Measurements from ENCODE around the gene ADD2.

GRCh38 chr2:70808983-70809958 lies 41.3 kb upstream of the ADD2 start:
- no peak for TF ChIP-seq EZH2 (IDR thresholded peaks at IDR 0.05; ENCODE audit: insufficient read depth, poor library complexity, severe bottlenecking)
- TF ChIP-seq EZH2phosphoT487 (IDR thresholded peaks at IDR 0.05; ENCODE audit: insufficient read depth, low read depth) = no peak

All from GM23248 (cell line).